K562 (cell line): ENCODE data around the gene PHETA1.

Experiments used
- ADNP ChIP-seq: fragments of 200-800 bp; sonication (Bioruptor generic); IDR thresholded peaks from 2 replicates; pipeline ENCODE4 v1.6.1; 2016; ENCODE audit warnings: missing genetic modification characterization, missing compliant biosample characterization
- CBX3 ChIP-seq, 2 experiments: IDR thresholded peaks; 1 replicate in 1 of 2; 2 replicates in 1 of 2; pipeline ENCODE4 v1.6.1; 2012; ENCODE audit warnings: inconsistent platforms in 2 of 2, low read length in 2 of 2, borderline replicate concordance in 1 of 2, control low read depth in 1 of 2
- EZH2 ChIP-seq: IDR thresholded peaks from 2 replicates; pipeline ENCODE4 v1.6.1; 2012; ENCODE audit warnings: low read depth, mild to moderate bottlenecking, inconsistent platforms, low read length, borderline replicate concordance
- FOXK2 ChIP-seq, 2 experiments: fragments of 450-650 bp; IDR thresholded peaks in 1 of 2; conservative IDR thresholded peaks in 1 of 2; 2 replicates each; pipeline ENCODE4 v1.6.1; 2016; ENCODE audit warnings: low read depth in 2 of 2, mild to moderate bottlenecking in 1 of 2
- GABPB2 ChIP-seq: fragments of 250-450 bp; sonication (Bioruptor Pico); conservative IDR thresholded peaks from 2 replicates; pipeline ENCODE4 v1.5.1; 2021; ENCODE audit warnings: mild to moderate bottlenecking
- HDAC2 ChIP-seq: fragments of 450-650 bp; IDR thresholded peaks from 2 replicates; pipeline ENCODE4 v1.6.1; 2016; ENCODE audit warnings: mild to moderate bottlenecking
- MAFK ChIP-seq: IDR thresholded peaks from 2 replicates; pipeline ENCODE4 v1.6.1; 2011; ENCODE audit warnings: low read length, improper control_type of control experiment
- SETDB1 ChIP-seq: IDR thresholded peaks from one replicate; pipeline ENCODE4 v1.6.1; 2012; ENCODE audit warnings: low read length, control low read depth, inconsistent platforms
- TF ChIP-seq, protein P1 (sequence below), 3 experiments: fragments of 200-800 bp in 1 of 3; sonication (Bioruptor generic) in 1 of 3; sonication (generic) in 1 of 3; formaldehyde crosslinking in 1 of 3; IDR thresholded peaks; 2 replicates each; pipeline versions ENCODE4 v1.6.1 to v1.8.0; 2016 to 2022; ENCODE audit warnings: mild to moderate bottlenecking in 2 of 3, missing compliant biosample characterization in 2 of 3, missing genetic modification characterization in 2 of 3, missing genetic modification reagents in 1 of 3
- TF ChIP-seq, protein P2 (sequence below): sonication (generic); formaldehyde crosslinking; IDR thresholded peaks from 2 replicates; pipeline ENCODE4 v1.8.0; 2022; ENCODE audit warnings: missing genetic modification reagents, mild to moderate bottlenecking, borderline replicate concordance
- TF ChIP-seq, protein P3 (sequence below), 3 experiments: IDR thresholded peaks in 2 of 3; conservative IDR thresholded peaks in 1 of 3; 2 replicates each; pipeline ENCODE4 v1.5.1; 2011 to 2012; ENCODE audit warnings: low read length in 3 of 3, mild to moderate bottlenecking in 3 of 3, control low read depth in 2 of 3, improper control_type of control experiment in 1 of 3, inconsistent platforms in 1 of 3, low read depth in 1 of 3, mixed read lengths in 1 of 3, moderate library complexity in 1 of 3; ENCODE audit not compliant: insufficient read depth in 2 of 3

DNA sequence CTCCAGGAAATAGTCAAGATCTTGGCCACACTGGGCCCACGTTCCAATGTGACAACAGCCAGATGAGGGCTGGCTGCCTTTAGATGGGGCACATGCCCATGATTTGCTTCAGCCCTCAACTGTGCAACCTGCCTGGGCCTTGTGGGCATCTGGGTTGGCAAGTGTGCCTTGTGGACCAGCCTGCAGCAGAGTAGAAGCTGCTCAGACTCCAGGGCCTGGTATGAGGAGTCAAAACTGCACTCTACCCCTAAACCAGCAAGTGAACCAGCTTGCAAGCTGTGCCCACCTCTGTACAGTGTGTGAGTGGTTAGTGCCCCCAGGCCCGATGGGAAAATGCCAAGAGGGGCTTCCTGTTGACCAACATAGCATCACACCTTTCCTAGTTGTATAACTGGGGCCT, 17.9 kb downstream of the PHETA1 start:
- no peak for TF ChIP-seq HDAC2
- TF ChIP-seq SETDB1, result no peak
- TF ChIP-seq, protein P1, sequence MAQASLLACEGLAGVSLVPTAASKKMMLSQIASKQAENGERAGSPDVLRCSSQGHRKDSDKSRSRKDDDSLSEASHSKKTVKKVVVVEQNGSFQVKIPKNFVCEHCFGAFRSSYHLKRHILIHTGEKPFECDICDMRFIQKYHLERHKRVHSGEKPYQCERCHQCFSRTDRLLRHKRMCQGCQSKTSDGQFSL (CRISPR knock-in tag; IDR thresholded peaks at IDR 0.05), result no peak
- TF ChIP-seq, protein P1 (tag; IDR thresholded peaks at IDR 0.05), result no peak
- no peak for TF ChIP-seq MAFK
- no peak for TF ChIP-seq FOXK2 (conservative IDR thresholded peaks at IDR 0.05 in 1 of 2, IDR thresholded peaks at IDR 0.05 in 1 of 2; ENCODE audit: low read depth in 2 of 2)
- TF ChIP-seq, protein P2, sequence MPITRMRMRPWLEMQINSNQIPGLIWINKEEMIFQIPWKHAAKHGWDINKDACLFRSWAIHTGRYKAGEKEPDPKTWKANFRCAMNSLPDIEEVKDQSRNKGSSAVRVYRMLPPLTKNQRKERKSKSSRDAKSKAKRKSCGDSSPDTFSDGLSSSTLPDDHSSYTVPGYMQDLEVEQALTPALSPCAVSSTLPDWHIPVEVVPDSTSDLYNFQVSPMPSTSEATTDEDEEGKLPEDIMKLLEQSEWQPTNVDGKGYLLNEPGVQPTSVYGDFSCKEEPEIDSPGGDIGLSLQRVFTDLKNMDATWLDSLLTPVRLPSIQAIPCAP (CRISPR knock-in tag), result no peak
- no peak for TF ChIP-seq ADNP (tag)
- TF ChIP-seq EZH2, result no peak
- no peak for TF ChIP-seq GABPB2 (CRISPR knock-in tag)
- no peak for TF ChIP-seq CBX3 (IDR thresholded peaks at IDR 0.05; ENCODE audit: borderline replicate concordance in 1 of 2, low read length in 2 of 2)
- TF ChIP-seq, protein P3, sequence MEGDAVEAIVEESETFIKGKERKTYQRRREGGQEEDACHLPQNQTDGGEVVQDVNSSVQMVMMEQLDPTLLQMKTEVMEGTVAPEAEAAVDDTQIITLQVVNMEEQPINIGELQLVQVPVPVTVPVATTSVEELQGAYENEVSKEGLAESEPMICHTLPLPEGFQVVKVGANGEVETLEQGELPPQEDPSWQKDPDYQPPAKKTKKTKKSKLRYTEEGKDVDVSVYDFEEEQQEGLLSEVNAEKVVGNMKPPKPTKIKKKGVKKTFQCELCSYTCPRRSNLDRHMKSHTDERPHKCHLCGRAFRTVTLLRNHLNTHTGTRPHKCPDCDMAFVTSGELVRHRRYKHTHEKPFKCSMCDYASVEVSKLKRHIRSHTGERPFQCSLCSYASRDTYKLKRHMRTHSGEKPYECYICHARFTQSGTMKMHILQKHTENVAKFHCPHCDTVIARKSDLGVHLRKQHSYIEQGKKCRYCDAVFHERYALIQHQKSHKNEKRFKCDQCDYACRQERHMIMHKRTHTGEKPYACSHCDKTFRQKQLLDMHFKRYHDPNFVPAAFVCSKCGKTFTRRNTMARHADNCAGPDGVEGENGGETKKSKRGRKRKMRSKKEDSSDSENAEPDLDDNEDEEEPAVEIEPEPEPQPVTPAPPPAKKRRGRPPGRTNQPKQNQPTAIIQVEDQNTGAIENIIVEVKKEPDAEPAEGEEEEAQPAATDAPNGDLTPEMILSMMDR (IDR thresholded peaks at IDR 0.05 in 2 of 3, conservative IDR thresholded peaks at IDR 0.05 in 1 of 3; ENCODE audit: insufficient read depth in 2 of 3, low read depth in 1 of 3, low read length in 3 of 3), result no peak
